ENCODE measurements around the gene SMG1.
A peak's percentile ranks its signal among the peaks of the same experiment; 100 is the strongest.

SMG1 gene

DNA sequence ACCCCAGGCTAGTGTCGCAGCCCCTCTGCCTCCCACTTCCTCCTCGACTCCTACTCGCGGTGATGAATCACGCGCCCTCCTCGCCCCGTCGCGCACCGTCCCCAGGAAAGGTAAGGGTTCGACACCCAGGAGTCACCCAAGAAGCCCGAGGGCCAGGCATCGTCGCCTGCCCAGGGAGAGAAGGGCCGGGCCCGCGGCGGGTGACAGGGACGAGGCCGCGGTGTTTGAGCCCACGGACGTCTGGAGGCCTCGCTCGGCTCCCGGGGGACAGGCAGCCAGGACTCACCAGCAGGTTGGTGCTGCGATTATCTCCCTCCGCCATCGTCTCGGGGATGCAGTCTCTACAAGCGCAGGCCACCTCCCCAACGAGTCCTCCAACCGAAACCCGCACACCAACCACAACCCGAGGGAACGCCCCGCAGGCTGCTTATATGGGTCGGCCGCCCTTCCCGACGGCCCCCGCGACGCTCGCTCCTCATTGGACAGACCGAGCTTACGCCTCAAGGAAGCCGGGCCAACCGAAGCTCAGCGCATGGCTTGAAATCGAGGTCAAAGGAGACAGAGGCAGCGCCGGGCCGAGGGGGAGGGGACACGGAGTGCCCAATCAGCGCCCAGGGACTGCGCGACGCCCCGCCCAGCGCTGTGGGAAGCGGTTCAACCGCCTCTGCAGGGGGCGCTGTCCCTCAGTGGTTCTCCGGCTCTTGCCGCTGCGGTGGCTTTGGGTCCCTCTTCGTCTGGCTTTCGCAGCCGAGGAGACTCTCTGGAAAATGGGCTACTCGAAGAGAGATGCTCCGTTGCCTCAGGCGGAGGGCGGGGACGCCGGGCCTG lies 124.8 kb downstream of the SMG1 start, which contains the start of gene ARL6IP1:
ARL6IP1 (minus strand) TSS at position 405 of the 828 bp plus-strand sequence; CDS start at position 322, 83 bp downstream.
- TF ChIP-seq, protein P1, sequence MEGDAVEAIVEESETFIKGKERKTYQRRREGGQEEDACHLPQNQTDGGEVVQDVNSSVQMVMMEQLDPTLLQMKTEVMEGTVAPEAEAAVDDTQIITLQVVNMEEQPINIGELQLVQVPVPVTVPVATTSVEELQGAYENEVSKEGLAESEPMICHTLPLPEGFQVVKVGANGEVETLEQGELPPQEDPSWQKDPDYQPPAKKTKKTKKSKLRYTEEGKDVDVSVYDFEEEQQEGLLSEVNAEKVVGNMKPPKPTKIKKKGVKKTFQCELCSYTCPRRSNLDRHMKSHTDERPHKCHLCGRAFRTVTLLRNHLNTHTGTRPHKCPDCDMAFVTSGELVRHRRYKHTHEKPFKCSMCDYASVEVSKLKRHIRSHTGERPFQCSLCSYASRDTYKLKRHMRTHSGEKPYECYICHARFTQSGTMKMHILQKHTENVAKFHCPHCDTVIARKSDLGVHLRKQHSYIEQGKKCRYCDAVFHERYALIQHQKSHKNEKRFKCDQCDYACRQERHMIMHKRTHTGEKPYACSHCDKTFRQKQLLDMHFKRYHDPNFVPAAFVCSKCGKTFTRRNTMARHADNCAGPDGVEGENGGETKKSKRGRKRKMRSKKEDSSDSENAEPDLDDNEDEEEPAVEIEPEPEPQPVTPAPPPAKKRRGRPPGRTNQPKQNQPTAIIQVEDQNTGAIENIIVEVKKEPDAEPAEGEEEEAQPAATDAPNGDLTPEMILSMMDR (conservative IDR thresholded peaks at IDR 0.05), result peak; percentile 96
- TF ChIP-seq ZFX (IDR thresholded peaks at IDR 0.05), result peak; percentile 73
- H3K27ac ChIP-seq, result peak within 1 kb of the TSS; percentile 91

DNA sequence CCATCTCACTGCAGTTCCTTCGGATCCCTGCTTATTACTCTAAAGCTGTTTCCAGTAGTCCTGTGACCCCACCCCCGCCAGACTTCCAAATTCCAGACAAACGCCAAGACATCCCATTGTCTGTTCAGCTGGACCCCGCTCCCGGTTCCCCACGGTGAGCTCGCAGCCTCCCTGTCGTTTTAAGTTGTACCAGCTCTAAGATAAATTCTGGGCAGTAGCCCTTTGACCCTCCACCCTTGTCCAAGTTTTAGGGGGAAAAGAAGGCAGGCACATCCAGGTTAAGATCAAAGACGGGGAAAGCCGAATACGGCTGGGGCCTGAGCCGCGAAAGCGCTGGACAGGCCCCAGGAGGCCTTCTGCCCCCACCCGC lies 125.4 kb downstream of the SMG1 start:
- no peak for TF ChIP-seq ZFX (IDR thresholded peaks at IDR 0.05)
- TF ChIP-seq, protein P1 (conservative IDR thresholded peaks at IDR 0.05), result no peak
- peak overlapping the region; percentile 91 for H3K27ac ChIP-seq

DNA sequence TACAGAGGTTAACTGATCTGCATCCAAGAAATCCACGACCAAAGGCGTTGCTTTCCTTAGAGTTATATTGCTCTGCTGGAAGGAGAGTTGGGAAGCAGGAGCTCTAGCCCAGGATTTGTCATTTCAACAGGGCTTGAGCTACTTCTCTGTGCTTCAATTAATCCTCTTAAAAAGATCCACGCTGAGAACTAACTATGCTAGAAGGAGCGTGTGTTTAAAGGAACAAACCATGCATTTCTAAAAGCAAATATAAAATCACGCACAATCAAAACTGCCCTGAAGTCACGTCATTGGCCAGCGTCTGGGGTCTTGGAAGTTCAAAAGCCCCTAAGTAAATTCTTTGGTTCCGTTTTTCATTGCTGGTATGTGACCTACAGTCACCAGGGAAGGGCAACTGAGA lies 125.9 kb downstream of the SMG1 start:
- TF ChIP-seq, protein P1 (conservative IDR thresholded peaks at IDR 0.05), result no peak
- no peak for TF ChIP-seq ZFX (IDR thresholded peaks at IDR 0.05)
- peak overlapping the region; percentile 91 for H3K27ac ChIP-seq

DNA sequence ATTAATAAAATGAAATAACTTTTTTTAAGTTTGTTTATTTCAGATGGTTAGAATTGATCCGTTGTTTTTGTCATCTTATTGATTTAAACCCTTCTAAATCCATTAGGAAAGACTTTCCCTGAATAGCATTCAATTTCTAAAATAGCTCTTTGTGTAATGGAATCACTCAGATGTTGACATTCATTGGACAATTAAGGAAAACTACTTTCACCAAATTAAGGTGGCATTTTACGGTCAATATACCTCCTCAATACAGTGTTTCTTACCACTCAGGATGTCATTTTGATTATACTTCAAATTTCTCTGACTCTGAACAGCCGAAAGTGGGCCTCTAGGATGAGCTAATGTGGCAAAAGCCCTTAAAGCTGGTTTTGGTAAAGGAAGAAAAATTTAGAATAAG lies 126.7 kb downstream of the SMG1 start:
- TF ChIP-seq, protein P1 (conservative IDR thresholded peaks at IDR 0.05), result no peak
- H3K27ac ChIP-seq, result peak overlapping the region; percentile 91; the same call in 1 of the 2 replicates

DNA sequence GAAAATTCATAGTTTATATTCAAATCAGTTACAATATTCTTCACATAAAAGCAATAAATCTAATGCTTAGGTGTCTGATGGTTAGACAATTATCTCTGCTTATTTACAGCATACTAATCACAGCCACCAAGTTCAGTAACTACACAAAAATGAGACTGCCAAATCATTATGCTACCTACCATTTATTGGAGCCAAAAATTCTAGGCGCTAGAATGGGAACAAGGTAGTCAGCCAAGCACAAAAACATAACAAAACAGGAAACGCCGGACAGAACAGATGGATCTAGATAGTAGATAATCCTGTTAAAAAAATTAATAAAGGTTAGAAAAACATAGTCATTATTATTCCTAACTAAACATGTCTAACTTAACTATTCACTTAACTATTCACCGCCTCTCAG lies 128.5 kb downstream of the SMG1 start:
- TF ChIP-seq ZFX (IDR thresholded peaks at IDR 0.05), result no peak
- TF ChIP-seq, protein P1 (conservative IDR thresholded peaks at IDR 0.05), result no peak
- H3K27ac ChIP-seq, result no peak overlapping the region

DNA sequence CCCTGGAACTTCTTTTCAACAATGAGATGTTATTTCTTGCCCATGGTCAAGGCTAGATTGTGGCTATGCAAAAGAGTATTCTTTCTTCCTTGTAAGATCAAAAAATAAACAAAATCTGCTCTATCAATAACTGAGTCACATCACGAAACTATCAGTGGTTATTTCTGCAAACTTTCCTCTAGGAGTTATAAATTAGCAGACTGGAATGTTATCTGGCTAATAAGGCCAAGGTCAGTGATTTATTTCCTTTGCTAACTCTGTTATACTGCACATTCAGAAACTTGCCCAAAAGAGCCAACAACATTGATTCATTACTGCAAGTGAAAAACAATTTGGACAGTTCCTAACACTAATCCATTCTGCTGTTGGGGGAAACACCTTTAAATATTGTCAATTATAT lies 129.8 kb downstream of the SMG1 start:
- H3K27ac ChIP-seq, result no peak overlapping the region
- TF ChIP-seq, protein P1 (conservative IDR thresholded peaks at IDR 0.05), result no peak
- no peak for TF ChIP-seq ZFX (IDR thresholded peaks at IDR 0.05)

DNA sequence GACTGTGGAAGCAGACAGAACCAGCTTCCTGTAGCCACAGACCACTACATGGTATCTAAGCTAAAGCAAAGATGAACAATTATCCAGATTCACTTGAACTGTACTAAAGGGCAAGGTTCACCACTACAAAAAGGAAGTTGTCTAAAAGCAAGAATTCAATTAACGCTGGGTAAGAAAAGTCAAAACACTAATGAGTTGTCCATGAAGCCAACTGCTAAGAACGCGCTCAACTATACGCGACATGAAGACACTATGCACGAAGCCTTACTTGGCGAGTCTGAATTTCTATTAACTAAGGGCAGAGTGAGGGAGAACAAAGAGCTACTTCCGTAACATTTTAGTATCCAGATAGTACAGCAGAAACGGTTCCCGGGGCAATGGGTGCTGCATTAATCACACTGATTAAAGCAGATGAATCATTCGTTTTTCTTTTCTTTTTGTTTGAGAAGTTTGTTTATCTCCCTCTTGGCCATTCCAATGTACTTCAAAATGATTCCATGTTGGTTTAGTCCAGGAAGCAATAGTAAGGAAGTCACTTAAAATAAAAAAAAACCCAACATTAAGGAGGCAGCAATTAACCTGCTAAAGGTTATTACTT lies 133.3 kb downstream of the SMG1 start:
- no peak overlapping the region for H3K27ac ChIP-seq
- TF ChIP-seq ZFX (IDR thresholded peaks at IDR 0.05), result no peak
- TF ChIP-seq, protein P1 (conservative IDR thresholded peaks at IDR 0.05), result no peak

All from C4-2B (cell line).